IPS DF 6.9 (cell line): ENCODE data around the gene RNF149.

Experiments used
- DNase-seq: peaks from one replicate; pipeline ENCODE4 v3.0.0-alpha.2; 2013; ENCODE audit warnings: low read depth, low spot score
- H3K27ac ChIP-seq: one replicate; pipeline ENCODE4 v1.5.1; 2013; ENCODE audit warnings: low read length, control low read depth
- H3K27me3 ChIP-seq: 2 replicates; pipeline ENCODE4 v1.6.1; 2013; ENCODE audit warnings: mild to moderate bottlenecking, low read length; ENCODE audit not compliant: control insufficient read depth, insufficient read depth
- H3K36me3 ChIP-seq: 2 replicates; pipeline ENCODE4 v1.6.1; 2013; ENCODE audit warnings: low read length; ENCODE audit not compliant: control insufficient read depth, insufficient read depth
- H3K4me1 ChIP-seq: 2 replicates; pipeline ENCODE4 v1.6.1; 2013; ENCODE audit warnings: low read length; ENCODE audit not compliant: control insufficient read depth, insufficient read depth
- H3K4me3 ChIP-seq: 2 replicates; pipeline ENCODE4 v1.5.1; 2013; ENCODE audit warnings: mild to moderate bottlenecking, low read length
- H3K9me3 ChIP-seq: 2 replicates; pipeline ENCODE4 v1.6.1; 2013; ENCODE audit warnings: low read length, inconsistent platforms; ENCODE audit not compliant: control insufficient read depth, insufficient read depth
- WGBS: extraction: QIAGEN DNeasy Blood & Tissue Kit; methylation state at CpG from one replicate; pipeline ENCODE4 v1.1.7; 2013; ENCODE audit warnings: mixed read lengths, missing lambda C conversion rate; ENCODE audit not compliant: insufficient read length, insufficient coverage; 5-methylcytosine and 5-hydroxymethylcytosine counted together

The RNF149 gene

DNA sequence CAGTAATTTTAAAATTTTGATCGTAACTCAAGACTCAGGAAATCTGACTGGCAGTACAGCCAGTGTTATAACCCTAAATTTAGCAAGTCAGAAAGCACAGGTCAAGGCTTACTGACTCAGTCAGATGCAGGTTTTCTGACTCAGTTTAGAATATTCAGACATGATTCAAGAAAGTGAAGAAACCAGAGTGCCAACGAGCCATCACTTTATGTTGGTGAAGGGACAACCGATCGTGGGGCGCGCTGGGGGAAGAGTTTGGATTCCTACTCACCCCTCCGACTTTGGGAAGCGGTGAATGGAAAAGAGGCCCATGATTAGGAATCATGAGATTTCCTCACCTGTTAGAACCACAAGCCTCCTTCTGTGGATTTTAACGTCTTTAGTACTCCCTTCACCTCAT, 998 bp downstream of the RNF149 start:
- DNase-seq: no peak
- Histone ChIP-seq H3K4me3 (peak overlapping the region; percentile 98; the same call in 1 of the 2 replicates), H3K27ac (no peak overlapping the region), H3K9me3 (no peaks in the 10 kb centered on the region), H3K36me3 (no peaks in the 10 kb centered on the region; the same call in 1 of the 2 replicates), H3K4me1 (peaks cover 3% of the 10 kb centered on the region; the same call in 1 of the 2 replicates), H3K27me3 (no peaks in the 10 kb centered on the region)
- WGBS: no CpG with 5 or more reads among the region's 9 CpGs

DNA sequence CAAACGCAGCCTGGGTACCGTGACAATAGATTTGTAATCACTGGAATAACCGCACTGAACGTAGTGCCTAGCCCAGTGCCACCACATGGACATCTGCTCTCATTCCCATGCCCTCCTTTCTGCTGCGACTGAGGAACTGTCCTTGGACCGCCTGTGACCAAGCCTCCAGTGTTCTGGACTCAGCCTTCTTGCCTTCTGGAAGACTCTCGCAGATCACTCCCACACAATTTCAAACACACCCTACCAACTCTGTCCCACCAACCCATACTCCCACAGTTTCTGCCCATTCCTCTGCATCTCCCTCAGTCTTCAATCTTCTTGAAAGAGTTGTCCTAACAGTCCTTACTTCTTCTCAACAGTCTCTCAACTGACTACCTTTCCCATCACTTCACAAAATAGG, 2.1 kb downstream of the RNF149 start:
- H3K27ac ChIP-seq: no peak overlapping the region
- no peaks in the 10 kb centered on the region; the same call in 1 of the 2 replicates for H3K36me3 ChIP-seq
- WGBS: no CpG with 5 or more reads among the region's 7 CpGs
- H3K4me3 ChIP-seq: no peak overlapping the region
- H3K9me3 ChIP-seq: no peaks in the 10 kb centered on the region
- peaks cover 3% of the 10 kb centered on the region; the same call in 1 of the 2 replicates for H3K4me1 ChIP-seq
- H3K27me3 ChIP-seq: no peaks in the 10 kb centered on the region
- no peak for DNase-seq

DNA sequence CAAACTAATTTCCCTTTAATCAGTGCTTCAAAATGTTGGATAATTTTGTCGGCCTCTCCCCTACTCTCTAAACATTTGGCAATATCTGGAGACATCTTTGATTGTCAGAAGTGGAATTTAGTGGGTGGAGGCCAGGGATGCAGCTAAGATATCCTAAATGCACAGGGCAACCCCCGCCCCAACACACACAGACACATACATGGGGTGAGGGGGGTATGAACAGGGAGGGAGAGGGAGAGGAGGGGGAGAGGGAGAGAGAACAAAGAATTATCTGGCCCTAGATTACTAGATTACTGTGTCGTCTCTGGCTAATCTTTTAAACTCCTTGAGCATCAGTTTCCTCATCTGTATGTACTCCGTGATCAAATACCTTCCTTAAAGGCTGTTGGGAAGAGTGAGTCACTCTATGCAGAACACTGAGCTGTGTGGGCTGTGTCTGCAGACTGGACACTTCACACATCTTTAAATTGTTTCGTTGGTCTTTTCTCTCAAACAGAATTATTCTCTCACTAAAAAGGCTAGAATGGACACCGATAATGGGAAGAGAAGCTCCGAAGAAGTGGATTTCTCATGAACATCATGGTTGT, 2.9 kb downstream of the RNF149 start:
- Histone ChIP-seq H3K4me1 (peaks cover 3% of the 10 kb centered on the region; the same call in 1 of the 2 replicates), H3K36me3 (no peaks in the 10 kb centered on the region; the same call in 1 of the 2 replicates), H3K9me3 (no peaks in the 10 kb centered on the region), H3K4me3 (no peak overlapping the region), H3K27ac (no peak overlapping the region), H3K27me3 (no peaks in the 10 kb centered on the region)
- DNase-seq: no peak
- WGBS: no CpG with 5 or more reads among the region's 7 CpGs

DNA sequence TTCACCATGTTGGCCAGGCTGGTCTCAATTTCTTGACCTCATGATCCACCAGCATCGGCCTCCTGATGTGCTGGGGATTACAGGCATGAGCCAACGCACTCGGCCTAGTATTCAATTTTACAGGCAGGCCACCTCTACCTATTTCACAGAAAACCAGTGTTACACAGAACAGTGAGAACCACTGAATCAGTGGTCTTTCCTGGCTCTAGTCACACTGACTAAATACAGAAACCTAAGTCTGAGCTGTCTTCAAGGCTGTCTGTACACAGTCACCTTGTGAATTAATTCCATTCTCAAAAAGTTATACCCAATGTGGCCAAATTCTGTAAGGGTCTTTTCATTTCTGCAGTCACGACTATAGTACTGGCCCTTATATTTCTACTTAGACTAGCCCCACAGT, 3.5 kb downstream of the RNF149 start:
- Histone ChIP-seq H3K27ac (no peak overlapping the region), H3K4me1 (peaks cover 3% of the 10 kb centered on the region; the same call in 1 of the 2 replicates), H3K9me3 (no peaks in the 10 kb centered on the region), H3K4me3 (no peak overlapping the region), H3K27me3 (no peaks in the 10 kb centered on the region), H3K36me3 (no peaks in the 10 kb centered on the region; the same call in 1 of the 2 replicates)
- no peak for DNase-seq
- no CpG with 5 or more reads among the region's 4 CpGs for WGBS

DNA sequence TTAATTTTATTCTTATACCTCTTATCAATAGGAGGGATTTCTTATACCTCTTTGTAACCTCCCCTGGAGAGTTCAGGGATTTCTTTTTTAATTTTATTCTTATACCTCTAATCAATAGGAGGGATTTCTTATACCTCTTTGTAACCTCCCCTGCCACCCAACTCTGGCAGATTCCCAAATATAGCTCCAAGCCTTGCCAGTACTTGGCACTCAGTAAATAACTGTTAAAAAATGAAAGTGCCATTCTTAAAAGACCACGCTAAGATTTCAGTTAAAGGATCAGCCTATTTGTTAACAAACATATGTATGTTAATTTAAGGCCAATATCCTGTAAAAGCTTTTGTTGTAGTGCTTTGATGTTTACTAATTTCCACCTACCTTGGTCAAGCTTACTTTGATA, 4.8 kb downstream of the RNF149 start:
- Histone ChIP-seq H3K4me1 (peaks cover 3% of the 10 kb centered on the region; the same call in 1 of the 2 replicates), H3K27me3 (no peaks in the 10 kb centered on the region), H3K36me3 (no peaks in the 10 kb centered on the region; the same call in 1 of the 2 replicates), H3K9me3 (no peaks in the 10 kb centered on the region), H3K4me3 (no peak overlapping the region), H3K27ac (no peak overlapping the region)
- no CpG with 5 or more reads among the region's 1 CpG for WGBS
- DNase-seq: no peak

DNA sequence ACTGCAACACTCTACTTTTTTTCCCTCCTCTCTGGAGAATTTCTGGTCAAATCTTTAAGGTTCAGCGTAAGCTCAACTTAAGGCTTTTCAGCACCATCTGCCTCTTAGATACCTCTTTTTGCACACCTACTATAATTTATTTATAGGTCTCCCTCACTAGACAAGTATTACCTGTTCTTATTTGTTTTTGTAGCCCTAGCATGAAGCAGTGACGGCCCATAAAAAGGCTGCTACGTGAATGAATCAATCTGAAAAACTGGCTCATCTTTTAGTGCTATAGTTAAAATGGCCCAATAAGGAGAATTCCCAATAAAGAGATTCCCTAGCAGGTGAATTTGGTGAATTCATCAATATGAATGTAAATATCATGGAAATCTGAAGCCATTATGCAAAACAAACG, 6.5 kb downstream of the RNF149 start:
- Histone ChIP-seq H3K4me3 (no peak overlapping the region), H3K27ac (no peak overlapping the region), H3K4me1 (peaks cover 3% of the 10 kb centered on the region; the same call in 1 of the 2 replicates), H3K36me3 (no peaks in the 10 kb centered on the region), H3K27me3 (no peaks in the 10 kb centered on the region), H3K9me3 (no peaks in the 10 kb centered on the region)
- WGBS: no CpG with 5 or more reads among the region's 4 CpGs
- DNase-seq: no peak

DNA sequence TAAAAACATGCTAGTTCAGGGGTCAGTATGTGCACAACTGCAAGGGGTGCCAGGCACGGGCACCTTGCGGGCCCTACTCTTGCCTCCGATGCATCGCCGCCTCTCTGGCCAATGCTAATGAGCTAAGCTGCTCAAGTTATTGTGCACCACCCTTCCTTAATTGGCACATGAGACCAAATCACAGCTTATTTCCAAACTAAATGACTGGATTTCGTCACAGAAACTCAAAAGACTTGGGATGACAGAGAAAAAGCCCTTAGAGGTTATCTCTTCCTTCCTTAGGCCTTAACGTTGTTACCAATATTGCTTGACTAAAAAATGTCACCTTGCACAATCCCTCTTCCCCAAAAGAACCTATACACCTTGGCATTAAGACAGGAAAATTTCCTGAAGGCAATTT, 7.7 kb downstream of the RNF149 start:
- H3K4me3 ChIP-seq: no peak overlapping the region
- no peaks in the 10 kb centered on the region for H3K9me3 ChIP-seq
- no peak overlapping the region for H3K27ac ChIP-seq
- DNase-seq: no peak
- no CpG with 5 or more reads among the region's 7 CpGs for WGBS
- H3K27me3 ChIP-seq: no peaks in the 10 kb centered on the region
- no peaks in the 10 kb centered on the region for H3K4me1 ChIP-seq
- H3K36me3 ChIP-seq: no peaks in the 10 kb centered on the region

DNA sequence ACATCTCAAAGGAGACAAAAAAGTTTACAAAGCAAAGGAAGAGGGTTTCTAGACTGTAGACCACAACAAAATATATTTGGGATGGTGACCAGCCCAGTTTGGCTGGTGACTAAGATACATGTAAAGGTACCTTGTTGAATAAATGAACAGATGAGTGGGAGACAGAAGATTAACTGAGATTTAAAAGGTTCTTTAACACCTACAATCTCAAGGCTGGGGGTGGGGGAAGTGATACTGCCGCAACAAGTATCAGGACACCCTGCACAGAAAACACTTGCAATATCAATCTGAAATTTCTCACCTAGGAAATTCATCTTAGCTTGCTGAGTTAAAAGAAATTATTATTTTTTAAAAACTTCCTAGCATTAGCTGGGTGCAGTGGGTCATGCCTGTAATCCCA, 8.3 kb downstream of the RNF149 start:
- Histone ChIP-seq H3K4me1 (no peaks in the 10 kb centered on the region), H3K27ac (no peak overlapping the region), H3K27me3 (no peaks in the 10 kb centered on the region), H3K36me3 (no peaks in the 10 kb centered on the region), H3K9me3 (no peaks in the 10 kb centered on the region), H3K4me3 (no peak overlapping the region)
- DNase-seq: no peak
- no CpG with 5 or more reads among the region's 1 CpG for WGBS

DNA sequence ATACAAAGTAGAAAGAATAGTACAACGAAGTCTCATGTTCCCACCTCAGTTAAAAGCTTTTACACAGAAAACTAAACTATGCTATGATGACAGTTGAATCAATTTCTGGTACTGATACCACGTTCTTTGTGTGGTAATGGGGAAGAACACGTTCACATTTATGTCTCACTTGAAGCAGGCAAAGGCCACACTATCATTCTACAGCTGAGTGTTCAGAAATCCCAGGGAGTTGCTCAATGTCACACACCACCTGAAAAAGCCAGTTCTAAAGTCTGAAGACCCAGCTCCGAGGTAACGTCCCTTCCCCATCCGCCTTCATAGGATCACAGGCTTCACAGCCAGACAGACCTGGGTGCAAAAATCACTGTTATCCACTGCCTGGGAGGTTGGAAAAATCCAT, 8.9 kb downstream of the RNF149 start:
- no peaks in the 10 kb centered on the region for H3K4me1 ChIP-seq
- WGBS: no CpG with 5 or more reads among the region's 6 CpGs

DNA sequence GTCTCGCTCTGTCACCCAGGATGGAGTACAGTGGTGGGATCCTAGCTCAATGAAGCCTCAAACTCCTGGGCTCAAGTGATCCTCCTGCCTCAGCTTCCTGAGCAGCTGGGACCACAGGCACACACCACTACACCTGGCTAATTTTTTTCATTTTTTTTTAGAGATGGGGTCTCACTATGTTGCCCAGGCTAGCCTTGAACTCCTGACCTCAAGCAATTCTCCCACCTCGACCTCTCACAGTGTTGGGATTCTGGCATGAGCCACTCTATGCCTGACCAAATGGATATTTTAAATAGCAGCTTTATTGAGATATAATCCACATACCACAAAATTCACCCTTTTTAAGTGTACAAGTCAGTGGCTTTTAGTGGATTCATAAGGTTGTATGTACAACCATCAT, 11.1 kb downstream of the RNF149 start:
- 100% methylated on average over 1 of the region's 2 CpGs for WGBS
- no peaks in the 10 kb centered on the region for H3K9me3 ChIP-seq
- no peaks in the 10 kb centered on the region for H3K36me3 ChIP-seq
- no peaks in the 10 kb centered on the region for H3K27me3 ChIP-seq
- no peak for DNase-seq
- no peak overlapping the region for H3K27ac ChIP-seq
- no peaks in the 10 kb centered on the region for H3K4me1 ChIP-seq
- H3K4me3 ChIP-seq: no peak overlapping the region

More for the DNA sequence above, 8.9 kb downstream of the RNF149 start:
- no peaks in the 10 kb centered on the region for H3K9me3 ChIP-seq
- H3K36me3 ChIP-seq: no peaks in the 10 kb centered on the region
- no peak overlapping the region for H3K4me3 ChIP-seq
- H3K27me3 ChIP-seq: no peaks in the 10 kb centered on the region
- DNase-seq: no peak
- H3K27ac ChIP-seq: no peak overlapping the region

DNA sequence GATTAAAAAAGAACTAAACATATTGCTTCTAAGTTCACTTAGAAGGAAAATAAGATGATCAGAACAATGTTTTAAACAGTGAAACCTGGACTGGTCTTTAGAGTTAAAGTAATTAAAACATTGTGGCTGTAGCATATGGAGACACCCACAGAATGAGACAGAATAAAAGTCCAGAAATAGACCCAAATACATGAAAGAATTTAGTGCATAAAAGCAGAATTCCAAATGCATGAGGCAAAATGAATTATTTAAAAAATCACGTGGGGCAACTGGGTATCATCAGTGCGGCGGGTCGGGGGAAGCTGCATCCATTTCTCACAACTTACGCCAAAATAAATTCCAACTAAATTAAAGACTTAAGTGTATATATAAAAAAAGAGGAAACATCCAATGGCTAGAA, 12.1 kb downstream of the RNF149 start:
- Histone ChIP-seq H3K4me1 (no peaks in the 10 kb centered on the region), H3K9me3 (no peaks in the 10 kb centered on the region), H3K4me3 (no peak overlapping the region), H3K27ac (no peak overlapping the region), H3K27me3 (no peaks in the 10 kb centered on the region), H3K36me3 (no peaks in the 10 kb centered on the region)
- no CpG with 5 or more reads among the region's 5 CpGs for WGBS
- no peak for DNase-seq
